GM18511 (cell line): Measurements from ENCODE around the gene PSMA7.

ENCODE experiments used
- ATAC-seq: cut with Tn5 transposase; IDR thresholded peaks from one replicate; pipeline ENCODE4 v1.9.1; 2021; ENCODE audit warnings: mild to moderate bottlenecking, moderate library complexity; ENCODE audit not compliant: unreplicated experiment

PSMA7 gene

DNA sequence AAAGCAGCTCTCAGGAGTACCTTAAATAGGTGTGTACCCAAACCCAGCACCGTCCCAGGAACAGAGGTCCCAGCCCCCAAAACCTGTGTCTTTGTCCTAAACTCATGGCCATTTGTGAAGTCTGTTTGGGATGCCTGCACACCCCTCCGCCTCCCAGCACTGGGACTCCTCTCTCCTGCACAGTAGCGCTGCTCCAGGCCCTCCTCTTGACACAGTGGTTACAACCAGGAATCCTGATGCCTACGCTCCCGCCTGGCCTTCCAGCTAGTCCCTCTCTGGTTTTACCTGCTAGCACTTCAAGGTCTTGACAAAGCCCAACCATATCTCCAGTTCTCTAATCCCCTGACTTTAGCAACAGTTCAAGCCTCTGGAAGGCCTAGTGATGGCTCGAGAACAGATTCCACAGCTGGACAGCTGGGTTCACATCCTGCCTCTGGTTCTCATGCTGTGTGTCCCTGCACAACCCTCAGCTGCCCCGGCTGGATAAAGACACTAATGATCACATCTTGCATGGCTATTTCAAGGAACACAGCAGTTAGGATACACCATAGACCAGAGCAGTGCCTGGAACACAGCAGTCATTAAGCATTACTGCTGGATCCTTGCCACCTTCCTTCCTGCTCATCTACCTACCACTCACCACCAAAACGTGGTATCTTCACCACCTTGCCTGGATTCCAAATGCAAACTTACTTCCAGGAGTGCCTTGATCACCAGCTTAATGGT, 5.6 kb downstream of the PSMA7 start:
- no peak for ATAC-seq

DNA sequence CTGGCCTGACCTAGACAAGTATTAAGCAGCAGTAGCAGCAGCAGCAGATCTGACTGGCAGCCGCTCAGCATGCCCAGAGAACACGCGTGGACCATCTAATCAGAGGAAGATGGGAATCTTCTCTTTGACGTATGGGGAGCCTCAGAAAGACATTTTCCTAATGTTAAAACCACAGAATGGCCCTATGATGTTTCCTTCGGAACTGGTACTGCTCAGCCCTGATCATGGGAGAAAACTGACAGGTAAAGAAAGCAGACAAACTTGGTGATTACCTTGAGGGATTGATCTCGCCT, 6.2 kb downstream of the PSMA7 start:
- no peak for ATAC-seq

DNA sequence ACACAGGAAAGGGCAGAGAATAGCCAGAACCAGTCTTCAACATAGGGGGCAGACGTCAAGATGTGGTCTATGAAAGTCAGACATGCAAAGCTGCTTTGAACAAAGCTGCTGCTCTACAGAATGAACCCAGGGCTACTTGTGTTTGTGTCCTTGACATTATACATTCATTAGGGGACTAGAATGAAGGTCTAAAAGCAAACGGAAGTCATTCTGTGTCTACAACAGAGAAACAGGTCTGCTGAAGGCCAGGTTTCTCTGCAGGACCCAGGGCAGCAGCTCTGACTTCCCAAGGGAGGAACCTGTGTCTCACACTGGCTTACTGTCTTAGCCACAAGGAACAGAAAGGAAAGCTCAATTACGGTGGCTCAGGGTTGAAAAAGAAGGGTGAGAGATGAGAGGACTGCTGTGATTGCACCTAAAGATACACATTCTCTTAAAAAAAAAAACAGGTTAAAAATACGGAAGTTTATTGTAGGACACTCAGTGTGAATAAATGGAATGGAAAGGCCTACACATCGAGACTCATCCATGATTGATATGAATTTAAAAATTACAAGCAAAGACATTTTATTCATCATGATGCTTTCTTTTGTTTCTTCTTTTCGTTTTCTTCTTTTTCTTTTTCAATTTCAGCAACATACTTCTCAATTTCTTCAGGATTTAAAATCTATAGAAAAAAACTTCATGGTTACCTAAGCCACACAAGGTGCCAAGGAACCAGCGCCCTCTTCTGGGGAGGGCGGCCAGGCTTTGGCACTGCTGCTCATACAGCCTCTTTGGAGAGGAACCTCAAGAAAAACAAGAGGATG, 6.7 kb downstream of the PSMA7 start:
- ATAC-seq = no peak

- no peak for ATAC-seq
These were observed 7.5 kb downstream of the PSMA7 start for GRCh38 chr20:62135573-62136266.

DNA sequence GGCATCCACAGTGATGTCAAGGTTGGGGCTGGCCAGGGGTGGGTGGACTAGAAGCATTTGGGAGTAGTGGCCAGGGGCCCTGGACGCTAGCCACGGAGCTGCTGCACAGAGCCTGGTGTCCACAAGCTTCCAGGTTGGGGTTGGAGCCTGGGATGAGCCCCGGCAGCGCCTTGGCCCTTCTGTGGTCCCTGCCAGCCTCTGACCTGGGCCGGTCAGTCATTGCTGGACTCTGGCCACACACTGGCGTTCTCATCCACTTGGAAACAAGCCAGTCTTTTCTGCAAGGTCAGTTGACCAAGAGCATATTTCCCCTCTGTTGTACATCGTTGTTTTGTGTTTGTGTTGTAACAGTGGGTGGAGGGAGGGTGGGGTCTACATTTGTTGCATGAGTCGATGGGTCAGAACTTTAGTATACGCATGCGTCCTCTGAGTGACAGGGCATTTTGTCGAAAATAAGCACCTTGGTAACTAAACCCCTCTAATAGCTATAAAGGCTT, 8.4 kb downstream of the PSMA7 start:
- ATAC-seq = no peak

DNA sequence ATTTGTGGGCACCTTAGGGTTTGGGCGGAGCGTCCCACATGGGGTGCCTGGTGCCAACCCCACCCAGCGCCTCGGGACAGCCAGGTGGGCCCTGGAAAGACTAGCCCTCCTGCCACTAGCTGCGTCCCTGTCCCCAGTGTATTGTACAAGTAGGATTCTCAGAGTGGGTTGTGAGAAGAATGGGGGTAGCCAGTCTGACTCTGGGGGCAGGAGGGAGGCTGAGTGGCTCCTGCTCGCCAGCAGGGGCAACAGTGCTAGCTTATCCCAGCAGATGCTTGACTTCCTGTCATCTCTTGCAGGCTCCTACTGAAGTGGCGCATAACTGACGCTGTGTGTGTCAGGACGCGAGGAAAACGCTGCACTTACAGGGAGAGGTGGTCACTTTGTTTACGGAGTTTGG, 9.3 kb downstream of the PSMA7 start:
- ATAC-seq = no peak

GRCh38 chr20:62133051-62133845, 9.9 kb downstream of the PSMA7 start:
- no peak for ATAC-seq

DNA sequence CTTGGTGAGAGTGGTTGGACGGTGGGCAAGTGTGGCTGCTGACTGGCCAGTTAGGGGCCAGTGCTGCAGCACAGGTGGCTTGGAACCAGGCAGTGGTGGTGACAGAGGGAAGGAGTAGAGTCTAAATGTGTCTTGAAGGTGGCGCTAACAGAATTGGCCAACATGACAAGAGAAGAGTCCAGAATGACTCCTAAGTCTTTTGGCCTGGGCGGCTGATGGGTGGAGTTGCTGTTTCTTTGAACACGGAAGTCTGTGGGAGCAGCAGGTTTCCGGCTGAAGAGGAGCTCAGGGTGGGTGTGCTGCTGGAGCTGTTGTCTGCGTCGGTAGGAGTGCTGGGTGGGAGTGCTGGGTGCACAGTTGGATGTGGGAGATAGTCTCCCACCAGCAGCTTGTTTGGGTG, 10.8 kb downstream of the PSMA7 start:
- no peak for ATAC-seq

DNA sequence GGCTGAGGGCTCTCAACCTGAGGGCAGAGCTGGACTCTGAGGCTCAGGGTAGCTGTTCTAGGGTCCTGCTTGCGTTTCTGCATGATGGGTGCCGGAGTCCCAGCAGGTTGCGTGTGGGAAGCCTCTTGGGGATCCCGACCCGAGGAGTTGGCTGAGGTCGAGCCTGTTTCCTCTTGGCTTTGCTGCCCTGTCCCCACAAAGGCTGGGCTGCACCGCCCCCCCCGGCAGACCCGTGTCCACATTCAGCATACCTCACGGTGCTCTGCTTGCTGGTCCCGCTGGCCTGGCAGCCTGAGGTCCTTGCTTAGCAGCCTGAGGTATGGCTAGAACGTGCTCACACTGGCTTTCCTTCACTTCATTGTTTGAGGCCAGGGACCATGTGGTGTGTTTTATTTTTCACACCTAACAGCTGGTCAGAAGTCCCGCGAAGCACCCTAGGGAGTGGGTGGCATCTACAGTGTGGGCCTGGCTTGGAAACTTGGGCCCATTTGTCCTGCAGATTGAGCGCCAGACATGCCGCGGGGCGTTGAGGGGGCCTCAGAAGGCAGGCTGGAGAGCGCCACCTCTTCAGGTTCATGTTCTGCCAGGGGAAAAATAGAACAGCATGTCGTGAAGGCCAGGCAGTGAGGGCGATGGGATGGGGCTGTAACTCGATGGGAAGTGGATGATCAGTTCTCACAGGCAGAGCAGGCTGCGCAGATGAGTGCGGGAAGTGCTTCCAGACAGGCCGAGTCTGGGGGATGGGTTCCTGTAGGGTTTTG, 11.5 kb downstream of the PSMA7 start:
- no peak for ATAC-seq

DNA sequence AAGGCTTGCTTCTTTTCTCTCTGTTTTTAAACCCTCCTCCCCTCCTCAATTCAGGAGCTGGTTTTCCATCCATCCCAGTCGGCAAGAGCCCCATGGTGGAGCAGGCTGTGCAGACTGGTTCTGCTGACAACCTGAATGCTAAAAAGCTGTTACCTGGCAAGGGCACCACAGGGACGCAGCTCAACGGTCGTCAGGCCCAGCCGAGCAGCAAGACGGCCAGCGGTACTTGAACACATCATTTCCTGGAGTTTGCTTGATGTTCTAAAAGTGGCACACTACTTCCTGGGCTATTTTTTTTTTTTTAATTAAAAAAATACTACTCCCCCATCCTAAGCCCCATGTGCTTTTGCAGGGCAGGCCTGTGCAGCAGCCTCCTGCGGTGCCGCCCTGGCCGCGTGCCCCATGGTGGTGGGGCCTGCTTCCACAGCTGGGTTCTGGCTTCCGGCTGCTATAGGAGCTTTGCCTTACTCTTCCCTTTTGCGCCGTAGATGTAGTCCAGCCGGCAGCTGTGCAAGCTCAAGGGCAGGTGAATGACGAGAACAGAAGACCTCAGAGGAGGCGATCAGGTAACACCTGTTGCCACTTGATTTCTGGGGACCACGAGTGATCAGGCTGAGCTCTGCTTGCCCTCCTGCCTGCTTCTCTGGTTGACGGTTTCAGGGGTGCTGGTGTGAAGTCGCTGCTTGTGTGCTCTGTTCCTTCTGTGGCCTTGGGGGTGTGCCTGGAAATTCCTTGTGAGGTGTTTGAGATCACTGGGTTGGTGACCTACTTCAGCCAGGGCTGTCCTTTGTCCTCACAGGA, 13.3 kb downstream of the PSMA7 start:
- ATAC-seq = no peak

DNA sequence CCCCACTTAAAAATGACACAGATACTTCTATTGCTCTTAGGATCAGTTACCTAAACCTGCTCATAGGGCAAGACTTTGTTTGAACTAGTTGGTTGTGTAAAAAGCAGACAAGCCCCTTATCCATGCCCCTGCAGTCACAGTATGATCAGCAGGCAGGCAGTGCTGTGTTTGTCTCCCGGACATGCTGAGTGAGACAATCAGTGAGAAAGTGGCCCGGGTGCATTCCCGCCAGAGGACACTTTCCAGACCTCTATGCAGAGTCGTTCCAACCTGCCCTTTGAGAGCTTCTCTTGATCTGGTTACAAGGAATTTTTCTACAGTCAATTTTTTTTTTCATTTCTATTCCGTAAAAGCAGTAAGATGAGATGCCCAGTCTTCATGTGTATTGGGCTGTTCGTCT, 14.7 kb downstream of the PSMA7 start:
- no peak for ATAC-seq

DNA sequence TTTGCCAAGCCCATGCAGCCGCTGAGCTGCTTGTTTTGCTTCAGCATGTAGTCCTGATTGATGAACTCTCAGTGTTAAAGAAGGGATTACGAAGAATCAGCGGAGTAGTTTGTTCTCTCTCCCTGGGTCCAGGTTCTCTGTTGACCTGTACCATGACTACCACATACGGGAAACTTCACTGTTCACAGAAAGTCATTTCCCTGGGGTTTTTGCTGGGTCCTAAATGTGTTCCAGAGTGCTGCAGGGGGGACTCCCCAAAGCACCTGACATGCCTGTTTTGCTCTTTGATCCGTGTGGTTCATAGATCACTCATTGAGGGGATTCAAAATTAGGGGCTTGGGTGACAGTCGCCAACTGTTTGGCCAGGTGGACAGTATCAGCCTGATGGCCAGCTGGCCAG, 15.4 kb downstream of the PSMA7 start:
- ATAC-seq = no peak

- no peak for ATAC-seq
These were observed 17.1 kb downstream of the PSMA7 start for GRCh38 chr20:62126141-62126540.

- no peak for ATAC-seq
These were observed 19.6 kb downstream of the PSMA7 start for GRCh38 chr20:62123450-62124118.

DNA sequence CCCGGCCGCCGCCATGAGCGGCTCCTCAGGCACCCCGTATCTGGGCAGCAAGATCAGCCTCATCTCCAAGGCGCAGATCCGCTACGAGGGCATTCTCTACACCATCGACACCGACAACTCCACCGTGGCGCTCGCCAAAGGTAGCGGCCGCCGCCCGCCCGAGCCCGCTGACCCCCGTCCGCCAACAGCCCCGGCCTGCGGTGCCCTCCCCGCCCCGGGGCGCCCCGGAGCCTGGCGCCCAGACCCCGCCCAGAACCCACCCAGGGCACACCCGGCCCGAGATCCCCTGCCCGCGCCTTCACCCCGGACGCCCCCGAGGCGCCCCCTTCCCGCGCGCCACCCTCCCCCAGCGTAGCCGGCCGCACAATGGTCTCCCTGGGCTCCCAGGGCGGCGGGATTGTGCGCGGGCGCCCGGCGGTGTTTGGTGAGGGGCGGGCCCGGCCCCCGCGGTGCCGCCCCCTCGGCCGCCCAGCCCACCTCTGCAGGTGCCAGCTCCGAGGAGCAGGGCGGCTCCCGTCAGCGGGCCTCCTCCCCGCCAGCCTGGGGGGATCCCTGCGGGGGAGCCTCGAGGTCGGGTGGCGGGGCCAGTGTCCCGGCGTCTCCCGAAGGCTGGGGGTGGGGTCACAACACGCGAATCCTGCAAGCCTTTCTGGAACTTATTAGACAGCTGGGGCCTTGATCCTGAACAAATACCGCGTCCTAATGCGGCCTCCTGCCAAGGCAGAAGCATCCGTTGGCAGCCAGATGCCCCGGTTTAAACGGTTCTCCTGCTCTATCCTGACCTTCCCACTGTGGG, 20.3 kb downstream of the PSMA7 start:
- peak; percentile 26 for ATAC-seq

DNA sequence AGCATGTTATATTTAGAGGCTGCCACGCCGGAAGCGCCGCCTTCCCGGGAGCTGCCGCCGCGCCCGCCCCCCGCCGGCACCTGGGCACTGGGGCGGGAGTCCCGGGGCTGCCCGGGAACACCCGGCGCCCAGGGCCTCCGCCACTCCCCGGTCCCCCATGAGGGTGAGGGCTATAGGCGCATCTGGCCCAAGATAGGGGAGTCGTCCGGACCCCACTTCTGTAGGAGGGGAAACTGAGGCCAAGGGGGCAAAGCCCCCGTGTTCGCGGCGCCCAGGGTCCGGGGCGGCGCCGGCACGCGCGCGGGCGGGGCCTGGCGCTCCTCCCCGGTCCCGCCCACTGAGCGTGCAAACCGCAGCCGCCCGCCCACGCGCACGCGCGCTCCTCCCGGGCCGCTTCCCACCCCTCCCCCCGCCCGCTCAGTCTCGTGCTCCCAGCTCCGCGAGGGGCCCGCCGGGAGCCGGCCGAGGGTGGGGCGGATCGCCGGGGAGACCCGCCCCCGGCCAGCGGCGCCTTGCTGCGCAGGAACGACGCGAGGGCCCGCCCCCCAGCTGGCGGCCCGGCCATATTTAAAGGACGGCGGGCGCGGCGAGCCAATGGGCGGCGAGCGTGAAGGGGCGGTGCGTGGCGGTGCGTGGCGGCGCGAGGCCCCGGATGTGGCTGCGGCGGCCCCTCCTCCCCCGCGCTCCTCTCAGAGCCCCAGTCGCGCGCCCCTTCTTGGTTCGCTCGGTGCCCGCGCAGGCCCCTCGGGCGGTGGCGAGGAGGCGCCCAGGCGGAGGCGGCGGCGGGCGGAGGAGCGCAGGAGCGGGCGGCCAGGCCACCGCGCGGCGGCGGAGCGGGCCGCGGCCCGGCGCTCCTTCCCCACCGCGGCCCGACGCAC, 21.2 kb downstream of the PSMA7 start, which contains the start of gene LSM14B:
TSS of gene LSM14B (plus strand) at position 700 of the 878 bp plus-strand sequence. CDS start 192 bp downstream, outside the sequence.
- peak; percentile 80 for ATAC-seq
